HUDEP-2 (cell line): ENCODE measurements around the gene BLVRB.
A peak's percentile ranks its signal among the peaks of the same experiment; 100 is the strongest.
"Not testable (repeated sequence)": the region's sequence is repeated elsewhere in the genome, so short reads cannot be mapped to it uniquely, and the experiment has no call there.

Experiments used
- DNase-seq, 76 experiments: peaks; one replicate each; lab custom pipeline; 2025; ENCODE audit not compliant: unreplicated experiment in 76 of 76; lab: John Stamatoyannopoulos, UW

Gene BLVRB

GRCh38 chr19:40465557-40466218 is at the start of gene BLVRB:
TSS of gene BLVRB (minus strand) at chr19:40465745. CDS start at chr19:40465688, 57 bp downstream.
- peak; percentile 90 to 100 (median 100) for DNase-seq

GRCh38 chr19:40513741-40514315 is 48.3 kb upstream of the BLVRB start:
- DNase-seq = no peak

- DNase-seq = no peak
These were observed 47.8 kb upstream of the BLVRB start for GRCh38 chr19:40513345-40513678.

GRCh38 chr19:40512473-40513344 is 47.2 kb upstream of the BLVRB start:
- DNase-seq = no peak

GRCh38 chr19:40512110-40512472 is 46.5 kb upstream of the BLVRB start:
- DNase-seq = no peak

GRCh38 chr19:40511487-40511886 is 45.9 kb upstream of the BLVRB start:
- no peak for DNase-seq

GRCh38 chr19:40510526-40511115 is 45.1 kb upstream of the BLVRB start:
- no peak for DNase-seq

- no peak for DNase-seq
These were observed 43.3 kb upstream of the BLVRB start for GRCh38 chr19:40508739-40509260.

- DNase-seq = peak in 1 of 76 experiments; percentile 21
These were observed 42.3 kb upstream of the BLVRB start for GRCh38 chr19:40507892-40508291.

- no peak for DNase-seq
These were observed 40.6 kb upstream of the BLVRB start for GRCh38 chr19:40506099-40506498.

GRCh38 chr19:40503320-40503695 is 37.8 kb upstream of the BLVRB start:
- no peak for DNase-seq

GRCh38 chr19:40502647-40503319 is 37.2 kb upstream of the BLVRB start:
- peak in 5 of 76 experiments; percentile 8 to 33 (median 19) for DNase-seq

GRCh38 chr19:40502081-40502480 is 36.5 kb upstream of the BLVRB start:
- no peak for DNase-seq

- DNase-seq = no peak
These were observed 36.1 kb upstream of the BLVRB start for GRCh38 chr19:40501599-40501998.

GRCh38 chr19:40500678-40501530 is 35.4 kb upstream of the BLVRB start:
- DNase-seq = not testable (repeated sequence)

GRCh38 chr19:40499320-40499719 is 33.8 kb upstream of the BLVRB start:
- no peak for DNase-seq

- no peak for DNase-seq
These were observed 31.7 kb upstream of the BLVRB start for GRCh38 chr19:40497214-40497613.

- DNase-seq = no peak
These were observed 28.8 kb upstream of the BLVRB start for GRCh38 chr19:40494191-40494838.

GRCh38 chr19:40493778-40494177 is 28.2 kb upstream of the BLVRB start:
- no peak for DNase-seq
